HL-60 (cell line): ENCODE data around the gene KLHL30.
A peak's percentile ranks its signal among the peaks of the same experiment; 100 is the strongest.

Experiments
- DNase-seq, 2 experiments: peaks; one replicate each; pipeline ENCODE4 v3.0.0-alpha.2; 2010 to 2020; ENCODE audit warnings: low read depth in 1 of 2, low spot score in 1 of 2
- H3K27ac ChIP-seq: fragments of 250-450 bp; sonication (Bioruptor Pico); replicated peaks from 2 replicates; pipeline ENCODE4 v1.5.1; 2020; ENCODE audit warnings: mild to moderate bottlenecking, moderate library complexity
- H3K27me3 ChIP-seq: fragments of 250-450 bp; sonication (Bioruptor Pico); 2 replicates; pipeline ENCODE4 v1.5.1; 2021; ENCODE audit warnings: mild to moderate bottlenecking, moderate library complexity; ENCODE audit not compliant: insufficient read depth, poor library complexity, severe bottlenecking
- H3K4me3 ChIP-seq: replicated peaks from 2 replicates; pipeline ENCODE4 v1.5.1; 2011; ENCODE audit warnings: mild to moderate bottlenecking, control low read depth, low read length; ENCODE audit not compliant: insufficient read depth
- GABPA ChIP-seq: IDR thresholded peaks from 2 replicates; pipeline ENCODE4 v1.6.1; 2012; ENCODE audit warnings: low read depth
- POLR2AphosphoS5 ChIP-seq: IDR thresholded peaks from 2 replicates; pipeline ENCODE4 v1.6.1; 2012; ENCODE audit warnings: low read depth
- SPI1 ChIP-seq: IDR thresholded peaks from 2 replicates; pipeline ENCODE4 v1.6.1; 2012; ENCODE audit warnings: low read depth, mild to moderate bottlenecking, borderline replicate concordance
- TF ChIP-seq, protein P1 (sequence below): IDR thresholded peaks from 2 replicates; pipeline ENCODE4 v1.6.1; 2012; ENCODE audit warnings: low read depth; ENCODE audit not compliant: insufficient replicate concordance
- TF ChIP-seq, protein P2 (sequence below): IDR thresholded peaks from one replicate; pipeline ENCODE4 v1.5.1; 2011; ENCODE audit warnings: low read length, control low read depth, inconsistent platforms; ENCODE audit not compliant: insufficient read depth

The KLHL30 gene

DNA sequence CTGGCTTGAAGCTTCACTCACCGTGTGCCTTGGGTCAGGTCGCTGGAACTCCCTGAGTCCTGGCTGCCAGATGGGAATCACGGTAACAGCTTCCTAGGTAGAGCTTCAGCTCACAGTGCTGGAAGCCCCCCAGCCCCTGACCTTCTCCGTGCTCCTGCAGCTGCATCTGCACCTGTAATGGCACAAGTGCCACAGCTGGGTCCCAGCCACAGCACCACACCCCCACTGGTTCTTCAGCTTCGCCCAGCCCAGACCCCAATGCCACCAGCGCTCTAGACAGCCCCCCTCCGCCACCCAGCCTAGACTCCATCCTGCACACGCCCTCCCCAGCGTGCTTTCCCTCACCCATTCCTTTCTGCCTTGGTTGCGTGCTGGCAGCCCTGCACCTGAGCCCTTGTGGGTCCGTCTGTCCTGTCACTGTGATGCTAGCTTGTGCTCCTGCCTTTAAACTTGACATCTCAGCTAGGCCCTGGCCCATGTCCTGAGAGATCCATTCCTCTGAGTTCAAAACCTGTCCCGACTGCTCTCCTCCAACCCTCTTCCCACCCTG lies 45.9 kb upstream of the KLHL30 start:
- H3K27ac ChIP-seq, result no peak overlapping the region
- DNase-seq, result no peak
- TF ChIP-seq, protein P1, sequence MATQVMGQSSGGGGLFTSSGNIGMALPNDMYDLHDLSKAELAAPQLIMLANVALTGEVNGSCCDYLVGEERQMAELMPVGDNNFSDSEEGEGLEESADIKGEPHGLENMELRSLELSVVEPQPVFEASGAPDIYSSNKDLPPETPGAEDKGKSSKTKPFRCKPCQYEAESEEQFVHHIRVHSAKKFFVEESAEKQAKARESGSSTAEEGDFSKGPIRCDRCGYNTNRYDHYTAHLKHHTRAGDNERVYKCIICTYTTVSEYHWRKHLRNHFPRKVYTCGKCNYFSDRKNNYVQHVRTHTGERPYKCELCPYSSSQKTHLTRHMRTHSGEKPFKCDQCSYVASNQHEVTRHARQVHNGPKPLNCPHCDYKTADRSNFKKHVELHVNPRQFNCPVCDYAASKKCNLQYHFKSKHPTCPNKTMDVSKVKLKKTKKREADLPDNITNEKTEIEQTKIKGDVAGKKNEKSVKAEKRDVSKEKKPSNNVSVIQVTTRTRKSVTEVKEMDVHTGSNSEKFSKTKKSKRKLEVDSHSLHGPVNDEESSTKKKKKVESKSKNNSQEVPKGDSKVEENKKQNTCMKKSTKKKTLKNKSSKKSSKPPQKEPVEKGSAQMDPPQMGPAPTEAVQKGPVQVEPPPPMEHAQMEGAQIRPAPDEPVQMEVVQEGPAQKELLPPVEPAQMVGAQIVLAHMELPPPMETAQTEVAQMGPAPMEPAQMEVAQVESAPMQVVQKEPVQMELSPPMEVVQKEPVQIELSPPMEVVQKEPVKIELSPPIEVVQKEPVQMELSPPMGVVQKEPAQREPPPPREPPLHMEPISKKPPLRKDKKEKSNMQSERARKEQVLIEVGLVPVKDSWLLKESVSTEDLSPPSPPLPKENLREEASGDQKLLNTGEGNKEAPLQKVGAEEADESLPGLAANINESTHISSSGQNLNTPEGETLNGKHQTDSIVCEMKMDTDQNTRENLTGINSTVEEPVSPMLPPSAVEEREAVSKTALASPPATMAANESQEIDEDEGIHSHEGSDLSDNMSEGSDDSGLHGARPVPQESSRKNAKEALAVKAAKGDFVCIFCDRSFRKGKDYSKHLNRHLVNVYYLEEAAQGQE, result no peak
- no peak for TF ChIP-seq SPI1
- TF ChIP-seq GABPA, result no peak
- TF ChIP-seq, protein P2, sequence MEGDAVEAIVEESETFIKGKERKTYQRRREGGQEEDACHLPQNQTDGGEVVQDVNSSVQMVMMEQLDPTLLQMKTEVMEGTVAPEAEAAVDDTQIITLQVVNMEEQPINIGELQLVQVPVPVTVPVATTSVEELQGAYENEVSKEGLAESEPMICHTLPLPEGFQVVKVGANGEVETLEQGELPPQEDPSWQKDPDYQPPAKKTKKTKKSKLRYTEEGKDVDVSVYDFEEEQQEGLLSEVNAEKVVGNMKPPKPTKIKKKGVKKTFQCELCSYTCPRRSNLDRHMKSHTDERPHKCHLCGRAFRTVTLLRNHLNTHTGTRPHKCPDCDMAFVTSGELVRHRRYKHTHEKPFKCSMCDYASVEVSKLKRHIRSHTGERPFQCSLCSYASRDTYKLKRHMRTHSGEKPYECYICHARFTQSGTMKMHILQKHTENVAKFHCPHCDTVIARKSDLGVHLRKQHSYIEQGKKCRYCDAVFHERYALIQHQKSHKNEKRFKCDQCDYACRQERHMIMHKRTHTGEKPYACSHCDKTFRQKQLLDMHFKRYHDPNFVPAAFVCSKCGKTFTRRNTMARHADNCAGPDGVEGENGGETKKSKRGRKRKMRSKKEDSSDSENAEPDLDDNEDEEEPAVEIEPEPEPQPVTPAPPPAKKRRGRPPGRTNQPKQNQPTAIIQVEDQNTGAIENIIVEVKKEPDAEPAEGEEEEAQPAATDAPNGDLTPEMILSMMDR, result no peak
- no peak; the same call in 1 of the 2 replicates for TF ChIP-seq POLR2AphosphoS5
- H3K4me3 ChIP-seq, result no peak overlapping the region
- H3K27me3 ChIP-seq, result no peaks in the 10 kb centered on the region

DNA sequence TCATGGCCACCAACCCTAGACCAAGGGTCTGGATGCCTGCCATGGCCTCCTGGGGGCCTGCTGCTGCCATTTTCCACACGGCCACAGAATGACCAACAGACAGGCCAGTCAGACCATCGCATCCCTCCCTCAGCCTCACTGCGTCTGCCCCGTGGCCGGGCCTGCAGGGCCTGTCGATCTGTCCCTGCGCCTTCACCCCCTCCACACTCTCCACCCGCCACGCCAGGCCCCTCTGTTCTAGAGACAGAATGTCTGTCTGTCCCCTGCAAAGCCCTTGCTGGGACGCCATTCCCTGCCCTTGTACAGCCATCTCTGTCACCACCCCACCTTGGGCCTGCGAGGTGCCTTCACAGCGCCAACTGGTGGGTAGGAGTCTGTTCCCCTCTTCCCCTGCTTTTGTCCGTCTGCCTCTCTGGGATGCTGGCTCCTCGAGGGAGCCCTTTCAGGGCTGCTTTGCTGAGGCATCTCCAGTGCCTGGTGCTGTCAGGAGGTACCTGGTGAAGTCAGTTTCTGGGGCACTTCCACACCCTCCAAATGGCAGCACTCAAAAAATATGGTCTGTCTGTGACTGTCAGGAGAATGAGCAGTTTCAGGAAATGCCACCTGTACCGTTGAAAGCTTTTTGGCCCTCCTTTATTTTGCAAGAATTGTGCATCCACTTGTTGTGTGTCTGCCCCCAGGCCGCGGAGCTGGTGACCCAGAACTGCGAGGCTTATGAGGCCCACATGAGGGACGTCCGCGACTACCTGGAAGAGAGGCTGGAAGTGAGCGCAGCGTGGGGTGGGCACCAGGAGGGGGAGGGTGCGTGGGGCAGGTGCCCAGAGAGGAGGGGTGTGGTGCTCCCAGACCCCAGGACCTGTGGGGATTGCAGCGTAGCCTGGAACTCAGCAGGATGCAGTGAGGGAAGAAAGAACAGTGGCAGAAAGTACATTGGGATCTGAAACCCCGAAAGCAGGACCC lies 45.0 kb upstream of the KLHL30 start:
- TF ChIP-seq, protein P2, result no peak
- peak; percentile 35; the same call in 1 of the 2 replicates for TF ChIP-seq POLR2AphosphoS5
- H3K4me3 ChIP-seq, result no peak overlapping the region
- DNase-seq, result no peak
- H3K27ac ChIP-seq, result no peak overlapping the region
- no peaks in the 10 kb centered on the region for H3K27me3 ChIP-seq

DNA sequence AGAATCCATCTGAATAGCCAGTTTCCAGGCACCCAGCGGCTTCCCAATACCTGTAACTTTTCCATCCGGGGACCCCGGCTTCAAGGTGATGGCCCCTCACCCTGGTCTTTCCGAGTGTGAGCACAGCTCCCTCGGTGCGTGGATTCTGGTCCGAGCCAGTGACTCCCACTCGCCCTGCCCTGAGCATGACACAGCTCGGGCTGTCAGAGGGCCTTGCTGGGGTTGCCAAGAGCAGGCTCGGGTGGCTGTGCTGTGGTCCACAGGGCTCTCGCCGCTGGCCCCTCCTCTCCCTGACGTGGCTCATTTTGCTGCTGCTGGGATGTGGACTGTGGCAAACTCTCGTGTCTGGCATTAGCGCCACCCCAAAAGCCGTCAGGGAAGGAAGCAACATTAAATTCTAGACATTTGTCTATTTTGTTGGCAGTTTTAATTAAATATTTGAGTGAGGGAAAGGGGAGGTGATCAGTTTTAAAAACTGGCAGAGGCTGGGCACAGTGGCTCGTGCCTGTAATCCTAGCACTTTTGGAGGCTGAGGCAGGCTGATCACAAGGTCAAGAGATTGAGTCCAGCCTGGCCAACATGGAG lies 43.9 kb upstream of the KLHL30 start:
- H3K4me3 ChIP-seq, result no peak overlapping the region
- no peak for TF ChIP-seq SPI1
- TF ChIP-seq, protein P1, result no peak
- no peak for TF ChIP-seq POLR2AphosphoS5
- TF ChIP-seq, protein P2, result no peak
- no peak for TF ChIP-seq GABPA
- H3K27me3 ChIP-seq, result no peaks in the 10 kb centered on the region
- no peak overlapping the region for H3K27ac ChIP-seq
- no peak for DNase-seq
